H1 (cell line): ENCODE results near the gene AVL9. TPM values are rescaled to one million over a fixed set of nuclear protein-coding genes. Genes with fewer than 3 reads are reported as not detected.

Experiments used
- CTCF ChIA-PET: fragments of 300-600 bp; sonication (Branson Sonifier 250); formaldehyde crosslinking; loops from one replicate; lab custom pipeline; 2021; ENCODE audit not compliant: partially characterized antibody; lab: Charles Lee
- POLR2A ChIA-PET: fragments of 300-600 bp; sonication (Branson Sonifier 250); formaldehyde crosslinking; loops from one replicate; lab custom pipeline; 2021; ENCODE audit warnings: inconsistent platforms; ENCODE audit not compliant: partially characterized antibody; lab: Charles Lee
- DNase-seq, 2 experiments: peaks; one replicate each; pipeline versions ENCODE4 v3.0.0 to v3.0.0-alpha.2; 2010 to 2022; ENCODE audit warnings: low spot score in 2 of 2, low read depth in 1 of 2, mixed read lengths in 1 of 2
- FAIRE-seq: peaks from 2 replicates; lab custom pipeline; 2011; peaks lifted over from hg19 to GRCh38; lab: Jason Lieb, UNC
- H2AFZ ChIP-seq: 2 replicates; pipeline ENCODE4 v1.8.1; 2012; ENCODE audit warnings: low read length, inconsistent platforms
- H2AK5ac ChIP-seq: 2 replicates; pipeline ENCODE4 v1.6.1; 2013; ENCODE audit warnings: low read depth, low read length
- H2BK120ac ChIP-seq: replicated peaks from 2 replicates; pipeline ENCODE3; 2013; ENCODE audit warnings: low read depth, low read length, inconsistent platforms
- H2BK12ac ChIP-seq: 2 replicates; pipeline ENCODE4 v1.6.1; 2013; ENCODE audit warnings: low read depth, low read length
- H2BK15ac ChIP-seq: 2 replicates; pipeline ENCODE4 v1.6.1; 2013; ENCODE audit warnings: low read length
- H2BK20ac ChIP-seq: 2 replicates; pipeline ENCODE4 v1.6.1; 2013; ENCODE audit warnings: low read length
- H2BK5ac ChIP-seq: 2 replicates; pipeline ENCODE4 v1.6.1; 2013; ENCODE audit warnings: low read depth, low read length
- H3K14ac ChIP-seq: 2 replicates; pipeline ENCODE4 v1.6.1; 2013; ENCODE audit warnings: inconsistent platforms; ENCODE audit not compliant: insufficient read length
- H3K18ac ChIP-seq: 2 replicates; pipeline ENCODE4 v1.6.1; 2013; ENCODE audit warnings: low read length; ENCODE audit errors: extremely low read depth
- H3K23ac ChIP-seq: 2 replicates; pipeline ENCODE4 v1.6.1; 2013; ENCODE audit warnings: inconsistent platforms; ENCODE audit not compliant: insufficient read length
- H3K23me2 ChIP-seq: 2 replicates; pipeline ENCODE4 v1.6.1; 2013; ENCODE audit warnings: low read depth, low read length
- H3K27ac ChIP-seq: 2 replicates; pipeline ENCODE4 v1.6.1; 2011; ENCODE audit warnings: low read depth, low read length, inconsistent platforms
- H3K27me3 ChIP-seq, 4 experiments: replicated peaks in 1 of 4; 1 replicate in 1 of 4; 2 replicates in 3 of 4; pipeline versions ENCODE4 v1.6.1 to v1.8.1; 2011 to 2013; ENCODE audit warnings: low read length in 3 of 4, mild to moderate bottlenecking in 3 of 4, inconsistent platforms in 2 of 4, mixed read lengths in 2 of 4, moderate library complexity in 1 of 4; ENCODE audit not compliant: control insufficient read depth in 3 of 4, insufficient read depth in 3 of 4; ENCODE audit errors: extremely low read depth in 1 of 4
- H3K36me3 ChIP-seq, 4 experiments: 2 replicates each; pipeline versions ENCODE4 v1.6.1 to v1.8.1; 2011 to 2013; ENCODE audit warnings: mild to moderate bottlenecking in 4 of 4, low read length in 3 of 4, moderate library complexity in 2 of 4, control low read depth in 1 of 4, inconsistent platforms in 1 of 4; ENCODE audit not compliant: insufficient read depth in 4 of 4, control insufficient read depth in 2 of 4
- H3K4ac ChIP-seq: replicated peaks from 2 replicates; pipeline ENCODE3; 2013; ENCODE audit warnings: low read length, low read depth, mixed read lengths, inconsistent platforms; ENCODE audit not compliant: insufficient read length
- H3K4me1 ChIP-seq, 4 experiments: replicated peaks in 1 of 4; 1 replicate in 1 of 4; 2 replicates in 3 of 4; pipeline versions ENCODE4 v1.6.1 to v1.8.1; 2011 to 2013; ENCODE audit warnings: low read length in 3 of 4, inconsistent platforms in 2 of 4, mixed read lengths in 1 of 4; ENCODE audit not compliant: insufficient read depth in 4 of 4, control insufficient read depth in 3 of 4
- H3K4me2 ChIP-seq, 2 experiments: 2 replicates each; pipeline versions ENCODE4 v1.6.1 to v1.8.1; 2011 to 2013; ENCODE audit warnings: low read depth in 2 of 2, low read length in 2 of 2, control low read depth in 1 of 2, inconsistent platforms in 1 of 2, mild to moderate bottlenecking in 1 of 2; ENCODE audit not compliant: insufficient read depth in 1 of 2
- H3K4me3 ChIP-seq, 4 experiments: fragments of 200-600, 300-600 bp in 1 of 4; sonication (generic), shearing (Covaris generic), sonication (Bioruptor Twin) in 1 of 4; 2 replicates each; pipeline versions ENCODE4 v1.5.1 to v1.8.1; 2011 to 2016; ENCODE audit warnings: low read length in 4 of 4, low read depth in 3 of 4, control low read depth in 2 of 4, inconsistent platforms in 2 of 4, mild to moderate bottlenecking in 2 of 4, mixed read lengths in 1 of 4, moderate library complexity in 1 of 4; ENCODE audit not compliant: insufficient read depth in 2 of 4; ENCODE audit errors: extremely low read depth in 1 of 4
- H3K56ac ChIP-seq: replicated peaks from 2 replicates; pipeline ENCODE3; 2013; ENCODE audit warnings: low read depth, mild to moderate bottlenecking, mixed read lengths, low read length, inconsistent platforms; ENCODE audit not compliant: insufficient read length
- H3K79me1 ChIP-seq: 2 replicates; pipeline ENCODE4 v1.6.1; 2013; ENCODE audit warnings: low read depth, low read length, control low read depth
- H3K79me2 ChIP-seq, 2 experiments: 2 replicates each; pipeline versions ENCODE4 v1.6.1 to v1.8.1; 2012 to 2013; ENCODE audit warnings: low read length in 2 of 2, mild to moderate bottlenecking in 2 of 2, inconsistent platforms in 1 of 2; ENCODE audit not compliant: insufficient read depth in 2 of 2, control insufficient read depth in 1 of 2
- H3K9ac ChIP-seq, 4 experiments: replicated peaks in 1 of 4; 1 replicate in 1 of 4; 2 replicates in 3 of 4; pipeline versions ENCODE4 v1.6.1 to v1.8.1; 2011 to 2013; ENCODE audit warnings: low read depth in 3 of 4, low read length in 3 of 4, control low read depth in 2 of 4, mild to moderate bottlenecking in 2 of 4, moderate library complexity in 2 of 4, inconsistent platforms in 1 of 4; ENCODE audit errors: extremely low read depth in 1 of 4
- H3K9me3 ChIP-seq, 2 experiments: 2 replicates each; pipeline versions ENCODE4 v1.6.1 to v1.8.1; 2012 to 2013; ENCODE audit warnings: mild to moderate bottlenecking in 2 of 2, moderate library complexity in 2 of 2, control low read depth in 1 of 2, inconsistent platforms in 1 of 2, low read depth in 1 of 2, low read length in 1 of 2, mixed read lengths in 1 of 2; ENCODE audit not compliant: insufficient read depth in 2 of 2
- H4K20me1 ChIP-seq, 2 experiments: replicated peaks in 1 of 2; 2 replicates each; pipeline versions ENCODE3 to v1.8.1; 2011 to 2013; ENCODE audit warnings: inconsistent platforms in 2 of 2, low read length in 2 of 2, mild to moderate bottlenecking in 1 of 2; ENCODE audit not compliant: insufficient read depth in 2 of 2, control insufficient read depth in 1 of 2
- H4K5ac ChIP-seq: 2 replicates; pipeline ENCODE4 v1.6.1; 2013; ENCODE audit warnings: low read length, low read depth, mixed read lengths, inconsistent platforms; ENCODE audit not compliant: insufficient read length
- H4K8ac ChIP-seq: 2 replicates; pipeline ENCODE4 v1.8.0; 2013; ENCODE audit warnings: mild to moderate bottlenecking, moderate library complexity, low read length, inconsistent platforms; ENCODE audit not compliant: insufficient read depth; ENCODE audit errors: extremely low read depth
- H4K91ac ChIP-seq: replicated peaks from 2 replicates; pipeline ENCODE3; 2013; ENCODE audit warnings: low read length, mixed read lengths, inconsistent platforms; ENCODE audit not compliant: insufficient read length
- BACH1 ChIP-seq: IDR thresholded peaks from 2 replicates; pipeline ENCODE4 v1.6.1; 2012; ENCODE audit warnings: low read length, improper control_type of control experiment
- BRCA1 ChIP-seq: IDR thresholded peaks from 2 replicates; pipeline ENCODE4 v1.6.1; 2012; ENCODE audit warnings: low read depth, low read length, improper control_type of control experiment
- CTBP2 ChIP-seq: IDR thresholded peaks from 2 replicates; pipeline ENCODE4 v1.7.0; 2011; ENCODE audit warnings: borderline replicate concordance, mild to moderate bottlenecking, moderate library complexity, mixed read lengths, low read length; ENCODE audit not compliant: insufficient read depth, insufficient read length
- FOSL1 ChIP-seq: IDR thresholded peaks from 2 replicates; pipeline ENCODE4 v1.6.1; 2011; ENCODE audit warnings: mild to moderate bottlenecking, low read depth, low read length, moderate library complexity; ENCODE audit not compliant: insufficient read depth
- GTF2F1 ChIP-seq: IDR thresholded peaks from 2 replicates; pipeline ENCODE4 v1.6.1; 2012; ENCODE audit warnings: low read depth, low read length, improper control_type of control experiment, borderline replicate concordance
- JUND ChIP-seq: IDR thresholded peaks from 2 replicates; pipeline ENCODE4 v1.6.1; 2011; ENCODE audit warnings: mild to moderate bottlenecking, improper control_type of control experiment, low read length
- KDM4A ChIP-seq: IDR thresholded peaks from one replicate; pipeline ENCODE4 v1.7.1; 2012; ENCODE audit warnings: low read depth, mild to moderate bottlenecking, moderate library complexity, low read length, inconsistent platforms; ENCODE audit not compliant: severe bottlenecking
- MAX ChIP-seq: IDR thresholded peaks from 2 replicates; pipeline ENCODE4 v1.6.1; 2012; ENCODE audit warnings: inconsistent platforms
- RBBP5 ChIP-seq: IDR thresholded peaks from 2 replicates; pipeline ENCODE4 v1.7.1; 2012; ENCODE audit warnings: low read depth, mild to moderate bottlenecking, inconsistent platforms, low read length, moderate library complexity, borderline replicate concordance
- RFX5 ChIP-seq: IDR thresholded peaks from 2 replicates; pipeline ENCODE4 v1.6.1; 2011; ENCODE audit warnings: low read depth, low read length, improper control_type of control experiment, borderline replicate concordance
- SAP30 ChIP-seq: fragments of 300-600 bp; sonication (generic); IDR thresholded peaks from 2 replicates; pipeline ENCODE4 v1.7.1; 2012; ENCODE audit warnings: low read length, moderate library complexity, mild to moderate bottlenecking, inconsistent platforms; ENCODE audit not compliant: insufficient read depth, insufficient replicate concordance
- SP1 ChIP-seq: IDR thresholded peaks from 2 replicates; pipeline ENCODE4 v1.6.1; 2011; ENCODE audit warnings: low read depth, low read length
- SP2 ChIP-seq: IDR thresholded peaks from 2 replicates; pipeline ENCODE4 v1.6.1; 2012; ENCODE audit warnings: mild to moderate bottlenecking, low read length, inconsistent platforms
- SRF ChIP-seq: IDR thresholded peaks from 2 replicates; pipeline ENCODE4 v1.6.1; 2011; ENCODE audit warnings: mild to moderate bottlenecking, low read depth, low read length, moderate library complexity
- TEAD4 ChIP-seq: IDR thresholded peaks from 2 replicates; pipeline ENCODE4 v1.6.1; 2012; ENCODE audit warnings: low read depth, low read length, inconsistent platforms, mixed read lengths
- WGBS, 2 experiments: shearing (Covaris generic) in 1 of 2; methylation state at CpG; one replicate each; pipeline versions ENCODE4 v1.1.6 to v1.1.7; 2013 to 2015; ENCODE audit warnings: low lambda C conversion rate in 2 of 2, mixed read lengths in 2 of 2, inconsistent platforms in 1 of 2, low coverage in 1 of 2, missing lambda C conversion rate in 1 of 2; ENCODE audit not compliant: insufficient replicate concordance in 2 of 2, insufficient coverage in 1 of 2, insufficient read length in 1 of 2; ENCODE audit errors: extremely low coverage in 1 of 2, missing lambda C conversion rate in 1 of 2; 5-methylcytosine and 5-hydroxymethylcytosine counted together
- polyA plus RNA-seq, 7 experiments: library from polyadenylated mRNA; depleted of rRNA in 3 of 7; stranded (reverse) in 5 of 7; unstranded in 2 of 7; fragments of >200 nt in 5 of 7; fragments of 200-250 nt in 2 of 7; gene quantifications; 1 replicate in 5 of 7; 2 replicates in 1 of 7; 4 replicates in 1 of 7; pipeline versions ENCODE4 v1.2.1 to v1.2.3, GENCODE V29; 2011 to 2013; ENCODE audit warnings: missing spikeins in 2 of 7, mixed read lengths in 2 of 7
- total RNA-seq: library from RNA; stranded (reverse); fragmentation: NEBNext Ultra II Directional; extraction: Animal tissue kit (Norgen Biotek cat#: 25700); gene quantifications from 2 replicates; pipeline ENCODE4 v1.2.1, GENCODE V29; 2021

AVL9 gene
- total and polyA plus RNA-seq, 2 of the 8 experiments (the other 6 are each of a cell fraction or from before 2014, with no cell fraction given): 15.5 to 42.1 TPM

- Histone ChIP-seq H3K79me1 (no peaks in the 10 kb centered on the region; the same call in 1 of the 2 replicates), H4K5ac (no peak overlapping the region), H3K36me3 (peaks cover 0 to 35% (median 21%) of the 10 kb centered on the region in 4 experiments; a peak in 7 of 8 replicates), H3K4me1 (peaks cover 0 to 19% (median 9%) of the 10 kb centered on the region in 4 experiments; a peak in 5 of 7 replicates), H3K23me2 (no peaks in the 10 kb centered on the region), H4K91ac (no peak overlapping the region), H3K14ac (no peak overlapping the region), H2AFZ (no peak overlapping the region), H4K20me1 (no peaks in the 10 kb centered on the region), H3K4me3 (no peak overlapping the region), H2BK20ac (no peak overlapping the region), H3K79me2 (no peaks in the 10 kb centered on the region), H3K27ac (no peak overlapping the region), H3K56ac (no peak overlapping the region), H3K23ac (no peak overlapping the region), H2BK120ac (no peak overlapping the region), H3K27me3 (no peaks in the 10 kb centered on the region), H3K4me2 (no peak overlapping the region), H3K9ac (no peak overlapping the region), H3K9me3 (no peaks in the 10 kb centered on the region), H3K4ac (no peak overlapping the region), H2BK12ac (no peak overlapping the region), H2AK5ac (no peak overlapping the region), H2BK15ac (no peak overlapping the region), H3K18ac (no peak overlapping the region), H2BK5ac (no peak overlapping the region), H4K8ac (no peak overlapping the region)
- CTCF ChIA-PET: no interaction called here
- DNase-seq: no peak
- 93% methylated on average over 2 of the region's 2 CpGs; no CpG with 5 or more reads in 1 of the 2 experiments for WGBS, 2 experiments
- no peak for FAIRE-seq
- POLR2A ChIA-PET: interaction anchor here (1.4 to 1.6 kb wide), 2 partner anchors 10 to 93 kb away, joined by 3 read pairs; partner anchors contain the start of gene AVL9
- no peak for TF ChIP-seq BRCA1
- TF ChIP-seq CTBP2: no peak
- no peak for TF ChIP-seq SP2
- TF ChIP-seq RBBP5: no peak
- no peak for TF ChIP-seq MAX
- TF ChIP-seq RFX5: no peak
- TF ChIP-seq SP1: no peak
- TF ChIP-seq SAP30: no peak
- no peak for TF ChIP-seq SRF
- TF ChIP-seq GTF2F1: no peak
- TF ChIP-seq FOSL1: no peak
- TF ChIP-seq BACH1: no peak
- TF ChIP-seq TEAD4: no peak
- TF ChIP-seq JUND: no peak
- no peak for TF ChIP-seq KDM4A
Measured at GRCh38 chr7:32588657-32589056, 93.4 kb downstream of the AVL9 start.
